K562 (cell line): ENCODE data around the gene HEPACAM. TPM values are rescaled to one million over a fixed set of nuclear protein-coding genes. Genes with fewer than 3 reads are reported as not detected.
A peak's percentile ranks its signal among the peaks of the same experiment; 100 is the strongest.

Source experiments
- ATAC-seq: fragments of 200-7000 bp; cut with Tn5 transposase; 3 replicates; pipeline ENCODE4 v1.9.1; 2020; ENCODE audit warnings: moderate library complexity
- BruUV-seq: library from RNA; stranded (reverse); fragments of 400-500 nt; replicated peaks from 2 replicates; lab custom pipeline; 2021; lab: Mats Ljungman, UMichigan
- CTCF ChIA-PET: fragments of 300-600 bp; formaldehyde crosslinking; extraction: SDS; loops from one replicate; lab custom pipeline; 2021; ENCODE audit warnings: low intra/inter-chr PET ratio; lab: Yijun Ruan, JAX
- POLR2A ChIA-PET: fragments of 300-600, 350-650 bp; sonication (Branson Sonifier 250); formaldehyde crosslinking; extraction: SDS; loops from one replicate; lab custom pipeline; 2021; ENCODE audit warnings: antibody characterized with exemption, inconsistent platforms; lab: Yijun Ruan, JAX
- DNase-seq, 4 experiments: peaks; one replicate each; pipeline versions ENCODE4 v3.0.0 to v3.0.0-alpha.2; 2011 to 2018; ENCODE audit warnings: low spot score in 3 of 4, mixed read lengths in 3 of 4; ENCODE audit errors: extremely low read depth in 1 of 4
- FAIRE-seq: peaks from 2 replicates; lab custom pipeline; 2011; peaks lifted over from hg19 to GRCh38; lab: Jason Lieb, UNC
- H2AFZ ChIP-seq: 2 replicates; pipeline ENCODE4 v1.6.0; 2011; ENCODE audit warnings: low read depth, low read length, control low read depth, inconsistent platforms
- H3K27ac ChIP-seq: fragments of 200-600 bp; 3 replicates; pipeline ENCODE4 v1.8.0; 2011; ENCODE audit warnings: low read depth, mild to moderate bottlenecking, control low read depth, inconsistent platforms, low read length, moderate library complexity, mixed read lengths; ENCODE audit errors: extremely low read depth
- H3K27me3 ChIP-seq, 2 experiments: fragments of 300-600 bp in 1 of 2; 2 replicates in 1 of 2; 3 replicates in 1 of 2; pipeline versions ENCODE4 v1.6.0 to v1.8.0; 2011; ENCODE audit warnings: inconsistent platforms in 2 of 2, low read length in 2 of 2, mild to moderate bottlenecking in 1 of 2, mixed read lengths in 1 of 2, moderate library complexity in 1 of 2; ENCODE audit not compliant: control insufficient read depth in 2 of 2, insufficient read depth in 2 of 2
- H3K36me3 ChIP-seq: fragments of 300-600 bp; 3 replicates; pipeline ENCODE4 v1.8.0; 2011; ENCODE audit warnings: mild to moderate bottlenecking, low read length, inconsistent platforms; ENCODE audit not compliant: control insufficient read depth, insufficient read depth
- H3K4me1 ChIP-seq, 2 experiments: fragments of 200-600 bp in 1 of 2; replicated peaks in 1 of 2; 2 replicates in 1 of 2; 3 replicates in 1 of 2; pipeline versions ENCODE4 v1.5.1 to v1.8.0; 2011; ENCODE audit warnings: inconsistent platforms in 2 of 2, low read length in 2 of 2, mild to moderate bottlenecking in 1 of 2, mixed read lengths in 1 of 2, moderate library complexity in 1 of 2; ENCODE audit not compliant: control insufficient read depth in 2 of 2, insufficient read depth in 2 of 2
- H3K4me2 ChIP-seq: 2 replicates; pipeline ENCODE4 v1.6.1; 2011; ENCODE audit warnings: low read length, control low read depth, inconsistent platforms, mixed read lengths; ENCODE audit not compliant: insufficient read depth
- H3K4me3 ChIP-seq: fragments of 200-600 bp; sonication (generic), shearing (Covaris generic); 2 replicates; pipeline ENCODE4 v1.5.1; 2016; ENCODE audit warnings: control low read depth, inconsistent platforms
- H3K79me2 ChIP-seq: fragments of 200-600 bp; 3 replicates; pipeline ENCODE4 v1.8.0; 2011; ENCODE audit warnings: low read length, inconsistent platforms; ENCODE audit not compliant: control insufficient read depth, insufficient read depth
- H3K9ac ChIP-seq, 2 experiments: 2 replicates each; pipeline versions ENCODE4 v1.6.0 to v1.6.1; 2011; ENCODE audit warnings: low read depth in 2 of 2, low read length in 2 of 2, control low read depth in 1 of 2, inconsistent platforms in 1 of 2, mild to moderate bottlenecking in 1 of 2, mixed read lengths in 1 of 2; ENCODE audit not compliant: insufficient read depth in 1 of 2
- H3K9me1 ChIP-seq: one replicate; pipeline ENCODE4 v1.6.0; 2011; ENCODE audit warnings: inconsistent platforms, mild to moderate bottlenecking, low read length, moderate library complexity; ENCODE audit not compliant: control insufficient read depth, insufficient read depth
- H3K9me3 ChIP-seq: replicated peaks from 2 replicates; pipeline ENCODE4 v1.5.1; 2011; ENCODE audit warnings: low read depth, low read length, inconsistent platforms; ENCODE audit not compliant: control insufficient read depth, insufficient read depth
- H4K20me1 ChIP-seq: replicated peaks from 2 replicates; pipeline ENCODE4 v1.6.1; 2011; ENCODE audit warnings: low read length, inconsistent platforms, mixed read lengths; ENCODE audit not compliant: control insufficient read depth, insufficient read depth
- ESRRB ChIP-seq: fragments of 250-450 bp; sonication (Bioruptor Pico); IDR thresholded peaks from 2 replicates; pipeline ENCODE4 v1.5.0; 2020; ENCODE audit warnings: mild to moderate bottlenecking, moderate library complexity, borderline replicate concordance
- GTF3C2 ChIP-seq: IDR thresholded peaks from 3 replicates; pipeline ENCODE4 v1.6.1; 2011; ENCODE audit warnings: borderline replicate concordance, mild to moderate bottlenecking, moderate library complexity; ENCODE audit not compliant: insufficient read length; ENCODE audit errors: extremely low read depth
- HSF4 ChIP-seq: fragments of 250-450 bp; sonication (Bioruptor Pico); IDR thresholded peaks from 2 replicates; pipeline ENCODE4 v2.1.2; 2022; ENCODE audit warnings: mild to moderate bottlenecking, moderate library complexity, borderline replicate concordance
- KLF1 ChIP-seq: fragments of 450-650 bp; IDR thresholded peaks from 2 replicates; pipeline ENCODE4 v1.6.1; 2016; ENCODE audit warnings: missing genetic modification characterization, missing compliant biosample characterization
- MAFG ChIP-seq: fragments of 450-650 bp; conservative IDR thresholded peaks from 2 replicates; pipeline ENCODE4 v1.6.1; 2016; ENCODE audit warnings: missing genetic modification characterization, missing compliant biosample characterization
- MAFK ChIP-seq: IDR thresholded peaks from 2 replicates; pipeline ENCODE4 v1.6.1; 2011; ENCODE audit warnings: low read length, improper control_type of control experiment
- NBN ChIP-seq: fragments of 450-650 bp; IDR thresholded peaks from 2 replicates; pipeline ENCODE4 v1.6.1; 2016; ENCODE audit warnings: low read depth, mild to moderate bottlenecking
- POU5F1 ChIP-seq: fragments of 150-350 bp; IDR thresholded peaks from 2 replicates; pipeline ENCODE4 v1.6.1; 2014; ENCODE audit warnings: borderline replicate concordance, low read length, low read depth, mild to moderate bottlenecking; ENCODE audit not compliant: partially characterized antibody
- PTBP1 ChIP-seq: fragments of 200-400 bp; formaldehyde crosslinking; IDR thresholded peaks from 2 replicates; pipeline ENCODE4 v1.6.1; 2017; ENCODE audit warnings: low read depth, low read length
- SMC3 ChIP-seq: conservative IDR thresholded peaks from 2 replicates; pipeline ENCODE4 v1.6.1; 2011; ENCODE audit warnings: low read depth, low read length, improper control_type of control experiment; ENCODE audit not compliant: insufficient read depth
- TCF7L2 ChIP-seq: fragments of 150-350 bp; IDR thresholded peaks from 2 replicates; pipeline ENCODE4 v1.6.1; 2016; ENCODE audit warnings: low read depth, mild to moderate bottlenecking, low read length, moderate library complexity
- ZNF124 ChIP-seq: sonication (generic); formaldehyde crosslinking; IDR thresholded peaks from 2 replicates; pipeline ENCODE4 v1.8.1; 2022; ENCODE audit warnings: missing genetic modification reagents
- ZNF586 ChIP-seq: fragments of 450-650 bp; formaldehyde crosslinking; conservative IDR thresholded peaks from 2 replicates; pipeline ENCODE4 v1.4.0; 2020; ENCODE audit warnings: mild to moderate bottlenecking, moderate library complexity
- WGBS: fragments of 100-300 bp; shearing (Covaris generic); methylation state at CpG from one replicate; pipeline ENCODE4 v1.1.6; 2016; ENCODE audit warnings: low coverage, mixed read lengths; ENCODE audit not compliant: insufficient coverage; ENCODE audit errors: missing lambda C conversion rate; 5-methylcytosine and 5-hydroxymethylcytosine counted together
- in situ Hi-C: fragments of 300-500 bp; cut with MboI; formaldehyde crosslinking; loops from 4 replicates; pipeline ENCODE4 v1.15.0; 2018; ENCODE audit warnings: inconsistent platforms, mixed read lengths
- intact Hi-C: fragments of 100-400 bp; cut with micrococcal nuclease; formaldehyde crosslinking; loops from 2 replicates; pipeline ENCODE4 v1.14.2; 2022
- polyA plus RNA-seq, 8 experiments: library from polyadenylated mRNA; depleted of rRNA in 4 of 8; stranded (reverse) in 5 of 8; unstranded in 3 of 8; fragments of >200 nt; fragmentation: Nextera tagmentation in 2 of 8; fragmentation: Illumina TruSeq in 1 of 8; extraction: Ambion mirVana in 2 of 8; extraction: Trizol in 1 of 8; gene quantifications; 2 replicates each; pipeline versions ENCODE4 v1.2.1 to v1.2.3, GENCODE V29; 2011 to 2014; ENCODE audit warnings: inconsistent platforms in 1 of 8, missing spikeins in 1 of 8
- total RNA-seq, 7 experiments: library from RNA; depleted of rRNA in 6 of 7; stranded (reverse); fragments of >200 nt in 6 of 7; fragmentation: Illumina TruSeq in 2 of 7; extraction: Trizol in 2 of 7; gene quantifications; 2 replicates each; pipeline versions ENCODE4 v1.2.1 to v1.2.3, GENCODE V29; 2011 to 2021; ENCODE audit warnings: low replicate concordance in 1 of 7

The HEPACAM gene
- total and polyA plus RNA-seq, 9 of the 15 experiments (the other 6 are each of a cell fraction or from before 2014, with no cell fraction given), result not detected

- Histone ChIP-seq H4K20me1 (0 out of 2 replicates have a peak, but pooled peaks cover 3% of the 10 kb centered on the region), H3K9me1 (no peaks in the 10 kb centered on the region), H2AFZ (no peak overlapping the region), H3K27me3 (peaks cover 8 to 77% of the 10 kb centered on the region in 2 experiments; a peak in 4 of 5 replicates), H3K9me3 (no peaks in the 10 kb centered on the region), H3K27ac (no peak overlapping the region), H3K4me2 (no peak overlapping the region), H3K79me2 (no peaks in the 10 kb centered on the region), H3K4me1 (peaks cover 0 to 27% of the 10 kb centered on the region in 2 experiments; a peak in 3 of 5 replicates), H3K9ac (peak overlapping the region in 1 of 2 experiments; percentile 40; a peak in 1 of 4 replicates), H3K4me3 (no peak overlapping the region), H3K36me3 (no peaks in the 10 kb centered on the region)
- ATAC-seq, result no peak
- no peak for FAIRE-seq
- no peak for DNase-seq
- TF ChIP-seq KLF1 (tag) (no peak), ZNF124 (CRISPR knock-in tag) (no peak), NBN (no peak), PTBP1 (no peak), POU5F1 (no peak)
- BruUV-seq, result no TSS peak
- POLR2A ChIA-PET, result no interaction called here
- in situ Hi-C loops, result no loop called here
- CTCF ChIA-PET, result no interaction called here
- WGBS, result 15% methylated on average over 17 of the region's 17 CpGs
- intact Hi-C loops, result no loop called here
These were observed 57.7 kb downstream of the HEPACAM start for GRCh38 chr11:124877910-124878758.

GRCh38 chr11:124877631-124877909 lies 58.3 kb downstream of the HEPACAM start:
- H3K79me2 ChIP-seq, result no peaks in the 10 kb centered on the region
- H3K36me3 ChIP-seq, result no peaks in the 10 kb centered on the region
- DNase-seq (no peak), FAIRE-seq (no peak), ATAC-seq (no peak)
- CTCF ChIA-PET, result no interaction called here
- peaks cover 0 to 27% of the 10 kb centered on the region in 2 experiments; a peak in 3 of 5 replicates for H3K4me1 ChIP-seq
- H3K4me2 ChIP-seq, result no peak overlapping the region
- no peak overlapping the region for H3K9ac ChIP-seq
- no peak overlapping the region for H2AFZ ChIP-seq
- no peak overlapping the region for H3K4me3 ChIP-seq
- WGBS, result 80% methylated on average over 9 of the region's 10 CpGs
- intact Hi-C loops (no loop called here), in situ Hi-C loops (no loop called here)
- POLR2A ChIA-PET, result no interaction called here
- peaks cover 11 to 76% of the 10 kb centered on the region in 2 experiments; a peak in 4 of 5 replicates for H3K27me3 ChIP-seq
- BruUV-seq, result no TSS peak
- H3K27ac ChIP-seq, result no peak overlapping the region
- H3K9me1 ChIP-seq, result no peaks in the 10 kb centered on the region
- 0 out of 2 replicates have a peak, but pooled peaks cover 1% of the 10 kb centered on the region for H4K20me1 ChIP-seq
- no peaks in the 10 kb centered on the region for H3K9me3 ChIP-seq
- TF ChIP-seq SMC3 (no peak), MAFK (no peak), HSF4 (CRISPR knock-in tag) (no peak), GTF3C2 (no peak), MAFG (tag) (no peak), TCF7L2 (no peak), ESRRB (CRISPR knock-in tag) (no peak), ZNF586 (no peak)
